ENCODE measurements around the gene MYOD1. TPM values are rescaled to one million over a fixed set of nuclear protein-coding genes. Genes with fewer than 3 reads are reported as not detected.

Gene MYOD1
- total and polyA plus RNA-seq, 2 of the 4 experiments (the other 2 are of a cell fraction): not detected

- Histone ChIP-seq H3K9ac (ENCODE audit: low read depth, low read length) (no peak overlapping the region), H2AFZ (replicated peaks; ENCODE audit: low read length, poor library complexity) (peak overlapping the region; percentile 23), H3K36me3 (ENCODE audit: control insufficient read depth, insufficient read depth, low read length) (no peaks in the 10 kb centered on the region), H3K9me3 (ENCODE audit: control insufficient read depth, insufficient read depth, low read length) (no peaks in the 10 kb centered on the region), H3K9me1 (ENCODE audit: insufficient read depth, low read length) (no peaks in the 10 kb centered on the region), H2AK5ac (ENCODE audit: low read depth, low read length) (no peak overlapping the region), H3K27ac (ENCODE audit: insufficient read depth, low read length) (no peak overlapping the region), H3K4ac (ENCODE audit: low read depth, low read length) (no peak overlapping the region), H2BK15ac (ENCODE audit: low read depth, low read length) (no peak overlapping the region), H3K56ac (ENCODE audit: extremely low read depth, insufficient read depth, low read length) (no peak overlapping the region), H3K14ac (replicated peaks; ENCODE audit: low read depth, low read length) (no peak overlapping the region), H3K23ac (ENCODE audit: low read depth, low read length) (no peak overlapping the region), H2BK120ac (ENCODE audit: low read depth, low read length) (no peak overlapping the region), H3K4me3 (ENCODE audit: insufficient read depth, low read depth, low read length) (no peak overlapping the region), H3K4me1 (ENCODE audit: control insufficient read depth, insufficient read depth, low read length) (no peaks in the 10 kb centered on the region), H4K5ac (ENCODE audit: low read depth, low read length) (no peak overlapping the region), H4K91ac (ENCODE audit: insufficient read depth, low read depth, low read length) (no peak overlapping the region), H4K8ac (ENCODE audit: low read depth in 2 of 2, low read length in 2 of 2) (no peak overlapping the region), H3K18ac (ENCODE audit: low read depth, low read length) (no peak overlapping the region), H3K79me1 (ENCODE audit: low read depth in 1 of 2, low read length in 2 of 2) (no peaks in the 10 kb centered on the region), H3K27me3 (ENCODE audit: control insufficient read depth, insufficient read depth, low read length) (peaks cover 76% of the 10 kb centered on the region), H2BK20ac (ENCODE audit: low read depth, low read length) (no peak overlapping the region), H2BK5ac (ENCODE audit: low read depth, low read length, poor library complexity, severe bottlenecking) (no peak overlapping the region), H4K20me1 (ENCODE audit: insufficient read depth, low read length) (no peaks in the 10 kb centered on the region), H3K4me2 (ENCODE audit: low read depth, low read length) (no peak overlapping the region), H2AK9ac (replicated peaks; ENCODE audit: low read depth, low read length, poor library complexity) (no peak overlapping the region)
- WGBS, 2 experiments (ENCODE audit: extremely low coverage in 2 of 2, insufficient read length in 1 of 2): 5% methylated on average over 11 of the region's 25 CpGs; no CpG with 5 or more reads in 1 of the 2 experiments
- DNase-seq: peak; percentile 11
- ATAC-seq (ENCODE audit: low read depth): 0 out of 2 replicates have a peak, but pooled peaks have one; percentile 30
- ChIA-PET CTCF (interaction anchor here (1.5 kb wide), 1 partner anchor 9 kb away, joined by 3 read pairs; no protein-coding TSS in a partner anchor), POLR2A (ENCODE audit: unreplicated experiment) (no interaction called here)
- dilution Hi-C loops (cut with HindIII; ENCODE audit: low sequenced_read_pairs, unreplicated experiment) (no loop called here), intact Hi-C loops (cut with micrococcal nuclease) (loop anchor here (1.0 to 2.0 kb wide), 2 partner anchors 33 to 123 kb away; no protein-coding TSS in a partner anchor), in situ Hi-C loops (cut with MboI; ENCODE audit: low sequenced_read_pairs) (no loop called here)
- TF ChIP-seq CTCF (conservative IDR thresholded peaks at IDR 0.05; ENCODE audit: low read depth, low read length): peak; percentile 40
- TF ChIP-seq CHD1 (IDR thresholded peaks at IDR 0.05; ENCODE audit: low read depth, low read length): no peak
- TF ChIP-seq POLR2A (IDR thresholded peaks at IDR 0.05; ENCODE audit: low read depth, low read length): no peak
- TF ChIP-seq, protein P1, sequence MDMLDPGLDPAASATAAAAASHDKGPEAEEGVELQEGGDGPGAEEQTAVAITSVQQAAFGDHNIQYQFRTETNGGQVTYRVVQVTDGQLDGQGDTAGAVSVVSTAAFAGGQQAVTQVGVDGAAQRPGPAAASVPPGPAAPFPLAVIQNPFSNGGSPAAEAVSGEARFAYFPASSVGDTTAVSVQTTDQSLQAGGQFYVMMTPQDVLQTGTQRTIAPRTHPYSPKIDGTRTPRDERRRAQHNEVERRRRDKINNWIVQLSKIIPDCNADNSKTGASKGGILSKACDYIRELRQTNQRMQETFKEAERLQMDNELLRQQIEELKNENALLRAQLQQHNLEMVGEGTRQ (IDR thresholded peaks at IDR 0.05; ENCODE audit: low read depth, low read length): no peak
- TF ChIP-seq MXI1 (IDR thresholded peaks at IDR 0.05; ENCODE audit: borderline replicate concordance, low read depth, low read length): no peak
- peak; percentile 23; the same call in 1 of the 2 replicates for TF ChIP-seq RAD21 (IDR thresholded peaks at IDR 0.05; ENCODE audit: low read length)
- TF ChIP-seq FOS (IDR thresholded peaks at IDR 0.05; ENCODE audit: low read depth, low read length): no peak
- TF ChIP-seq RCOR1 (IDR thresholded peaks at IDR 0.05; ENCODE audit: insufficient replicate concordance, low read length): no peak
- TF ChIP-seq SMC3 (IDR thresholded peaks at IDR 0.05; ENCODE audit: low read depth, low read length): peak; percentile 28; the same call in 1 of the 2 replicates
- no peak for TF ChIP-seq MAFK (IDR thresholded peaks at IDR 0.05; ENCODE audit: low read depth, low read length)
- no peak for TF ChIP-seq NFE2L2 (IDR thresholded peaks at IDR 0.05; ENCODE audit: low read depth, low read length)
- no peak for TF ChIP-seq BHLHE40 (IDR thresholded peaks at IDR 0.05; ENCODE audit: low read depth, low read length)
- no peak for TF ChIP-seq MAZ (IDR thresholded peaks at IDR 0.05; ENCODE audit: borderline replicate concordance, low read depth, low read length)
- TF ChIP-seq RFX5 (IDR thresholded peaks at IDR 0.05; ENCODE audit: low read depth, low read length): no peak
- no peak for TF ChIP-seq CEBPB (IDR thresholded peaks at IDR 0.05; ENCODE audit: low read depth, low read length)
- no peak for TF ChIP-seq ELK1 (IDR thresholded peaks at IDR 0.05; ENCODE audit: borderline replicate concordance, low read depth, low read length)
- BruUV-seq (replicated peaks): no TSS peak
Measured at GRCh38 chr11:17722000-17722643, 2.8 kb downstream of the MYOD1 start.
